Measurements from ENCODE around the gene TAGLN3. TPM values are rescaled to one million over a fixed set of nuclear protein-coding genes. Genes with fewer than 3 reads are reported as not detected.

The TAGLN3 gene
- total and polyA plus RNA-seq, 2 of the 13 experiments (the other 11 are each of a cell fraction or from before 2014, with no cell fraction given): 0.51 to 0.91 TPM

GRCh38 chr3:111971533-111972130 is 27.1 kb upstream of the TAGLN3 start:
- Histone ChIP-seq H3K9me3 (ENCODE audit: low read length) (no peaks in the 10 kb centered on the region), H3K4me3 (replicated peaks in 1 of 3; ENCODE audit: insufficient read depth in 1 of 3, low read depth in 2 of 3, low read length in 3 of 3) (no peak overlapping the region), H3K79me2 (ENCODE audit: insufficient read depth, low read length) (no peaks in the 10 kb centered on the region), H3K9ac (ENCODE audit: insufficient read depth, low read depth, low read length) (no peak overlapping the region), H3K36me3 (replicated peaks in 1 of 2; ENCODE audit: control insufficient read depth in 1 of 2, insufficient read depth in 2 of 2, low read length in 2 of 2) (peaks cover 0 to 4% of the 10 kb centered on the region in 2 experiments; a peak in 3 of 5 replicates), H4K20me1 (ENCODE audit: insufficient read depth, low read length) (no peaks in the 10 kb centered on the region), H3K27me3 (ENCODE audit: control insufficient read depth in 1 of 2, insufficient read depth in 2 of 2, low read length in 2 of 2) (no peaks in the 10 kb centered on the region), H3K4me2 (ENCODE audit: low read depth, low read length) (no peak overlapping the region), H3K4me1 (ENCODE audit: insufficient read depth, low read length) (peaks cover 10% of the 10 kb centered on the region), H2AFZ (ENCODE audit: low read length) (no peak overlapping the region), H3K27ac (ENCODE audit: extremely low read length, insufficient read depth, low read length) (no peak overlapping the region)
- in situ Hi-C loops (cut with HindIII; ENCODE audit: extremely low pct_ligation_motif_present, low pct_unique_long_range_greater_than_20kb): loop anchor here (5.0 kb wide), 1 partner anchor 254 kb away; no protein-coding TSS in a partner anchor
- TF ChIP-seq HNF1B (CRISPR knock-in tag; IDR thresholded peaks at IDR 0.05) (no peak), MTA3 (CRISPR knock-in tag; IDR thresholded peaks at IDR 0.05) (no peak), TCF7L2 (IDR thresholded peaks at IDR 0.05; ENCODE audit: low read depth, low read length) (no peak), RCOR2 (CRISPR knock-in tag; IDR thresholded peaks at IDR 0.05) (no peak), ZNF75D (CRISPR knock-in tag; IDR thresholded peaks at IDR 0.05; ENCODE audit: borderline replicate concordance) (no peak), HNF4A (CRISPR knock-in tag; IDR thresholded peaks at IDR 0.05) (no peak)
- ChIA-PET POLR2A (no interaction called here), CTCF (ENCODE audit: low intra/inter-chr PET ratio, low total read pairs) (no interaction called here)
- FAIRE-seq (no peak), DNase-seq (ENCODE audit: low spot score) (no peak), ATAC-seq (no peak)
- intact Hi-C loops (cut with micrococcal nuclease; ENCODE audit: unreplicated experiment): no loop called here
- 94% methylated on average over 11 of the region's 11 CpGs for WGBS (ENCODE audit: low lambda C conversion rate)
- BruUV-seq (replicated peaks): no TSS peak

GRCh38 chr3:111972891-111973290 is 25.8 kb upstream of the TAGLN3 start:
- ChIA-PET CTCF (ENCODE audit: low intra/inter-chr PET ratio, low total read pairs) (no interaction called here), POLR2A (no interaction called here)
- Histone ChIP-seq H2AFZ (ENCODE audit: low read length) (no peak overlapping the region), H4K20me1 (ENCODE audit: insufficient read depth, low read length) (no peaks in the 10 kb centered on the region), H3K36me3 (replicated peaks in 1 of 2; ENCODE audit: control insufficient read depth in 1 of 2, insufficient read depth in 2 of 2, low read length in 2 of 2) (peaks cover 0 to 4% of the 10 kb centered on the region in 2 experiments; a peak in 3 of 5 replicates), H3K4me2 (ENCODE audit: low read depth, low read length) (no peak overlapping the region), H3K4me1 (ENCODE audit: insufficient read depth, low read length) (no peaks in the 10 kb centered on the region), H3K79me2 (ENCODE audit: insufficient read depth, low read length) (no peaks in the 10 kb centered on the region), H3K4me3 (replicated peaks in 1 of 3; ENCODE audit: insufficient read depth in 1 of 3, low read depth in 2 of 3, low read length in 3 of 3) (no peak overlapping the region), H3K9me3 (ENCODE audit: low read length) (no peaks in the 10 kb centered on the region), H3K27me3 (ENCODE audit: control insufficient read depth in 1 of 2, insufficient read depth in 2 of 2, low read length in 2 of 2) (no peaks in the 10 kb centered on the region), H3K9ac (ENCODE audit: insufficient read depth, low read depth, low read length) (no peak overlapping the region), H3K27ac (ENCODE audit: extremely low read length, insufficient read depth, low read length) (no peak overlapping the region)
- DNase-seq (ENCODE audit: low spot score): no peak
- intact Hi-C loops (cut with micrococcal nuclease; ENCODE audit: unreplicated experiment): no loop called here
- ATAC-seq: no peak
- in situ Hi-C loops (cut with HindIII; ENCODE audit: extremely low pct_ligation_motif_present, low pct_unique_long_range_greater_than_20kb): loop anchor here (5.0 kb wide), 1 partner anchor 256 kb away; no protein-coding TSS in a partner anchor
- FAIRE-seq: no peak
- WGBS (ENCODE audit: low lambda C conversion rate): 86% methylated on average over 3 of the region's 3 CpGs
- no TSS peak for BruUV-seq (replicated peaks)
- TF ChIP-seq HDAC1 (CRISPR knock-in tag; IDR thresholded peaks at IDR 0.05) (no peak), SALL1 (CRISPR knock-in tag; IDR thresholded peaks at IDR 0.05) (no peak)
